Fibroblast of lung (primary cell): ENCODE data around the gene VWA8. TPM values are rescaled to one million over a fixed set of nuclear protein-coding genes. Genes with fewer than 3 reads are reported as not detected.

Experiments used
- DNase-seq, 2 donors: peaks; one replicate each; pipeline versions ENCODE4 v3.0.0 to v3.0.0-alpha.2; 2010; ENCODE audit warnings: low read depth in 2 of 2
- H2AFZ ChIP-seq: 2 replicates; pipeline ENCODE4 v1.5.1; 2012; ENCODE audit warnings: low read length, control low read depth, inconsistent platforms
- H3K27ac ChIP-seq: 2 replicates; pipeline ENCODE4 v1.5.1; 2011; ENCODE audit warnings: low read length, control low read depth; ENCODE audit not compliant: insufficient read depth
- H3K27me3 ChIP-seq: 2 replicates; pipeline ENCODE4 v1.5.1; 2011; ENCODE audit warnings: mild to moderate bottlenecking, low read length; ENCODE audit not compliant: control insufficient read depth, insufficient read depth
- H3K36me3 ChIP-seq: 2 replicates; pipeline ENCODE4 v1.5.1; 2011; ENCODE audit warnings: low read length; ENCODE audit not compliant: control insufficient read depth, insufficient read depth
- H3K4me1 ChIP-seq: 2 replicates; pipeline ENCODE4 v1.5.1; 2011; ENCODE audit warnings: low read length; ENCODE audit not compliant: control insufficient read depth, insufficient read depth; ENCODE audit errors: extremely low read depth
- H3K4me2 ChIP-seq: 2 replicates; pipeline ENCODE4 v1.5.1; 2011; ENCODE audit warnings: low read length, control low read depth; ENCODE audit not compliant: insufficient read depth; ENCODE audit errors: extremely low read depth
- H3K4me3 ChIP-seq, 4 experiments: fragments of 200-600 bp in 1 of 4; sonication (generic) in 1 of 4; replicated peaks in 1 of 4; 2 replicates each; pipeline ENCODE4 v1.5.1; 2011 to 2016; ENCODE audit warnings: low read length in 4 of 4, low read depth in 3 of 4, mild to moderate bottlenecking in 3 of 4, control low read depth in 2 of 4, inconsistent platforms in 1 of 4, mixed read lengths in 1 of 4; ENCODE audit not compliant: insufficient read depth in 1 of 4; ENCODE audit errors: control extremely low read depth in 1 of 4
- H3K79me2 ChIP-seq: 2 replicates; pipeline ENCODE4 v1.5.1; 2012; ENCODE audit warnings: mild to moderate bottlenecking, low read length, inconsistent platforms; ENCODE audit not compliant: control insufficient read depth, insufficient read depth
- H3K9ac ChIP-seq: 2 replicates; pipeline ENCODE4 v1.5.1; 2011; ENCODE audit warnings: mild to moderate bottlenecking, low read length, control low read depth; ENCODE audit not compliant: insufficient read depth
- H3K9me3 ChIP-seq: 2 replicates; pipeline ENCODE4 v1.5.1; 2012; ENCODE audit warnings: low read depth, low read length; ENCODE audit not compliant: control insufficient read depth, insufficient read depth
- H4K20me1 ChIP-seq: 2 replicates; pipeline ENCODE4 v1.5.1; 2011; ENCODE audit warnings: low read length; ENCODE audit not compliant: control insufficient read depth, insufficient read depth; ENCODE audit errors: extremely low read depth
- EZH2 ChIP-seq: IDR thresholded peaks from 2 replicates; pipeline ENCODE4 v1.5.1; 2012; ENCODE audit warnings: low read length, control low read depth, mild to moderate bottlenecking; ENCODE audit errors: missing control alignments
- polyA plus RNA-seq, 2 donors: library from polyadenylated mRNA; depleted of rRNA in 1 of 2; stranded (reverse) in 1 of 2; unstranded in 1 of 2; fragments of >200 nt; gene quantifications; 2 replicates each; pipeline ENCODE4 v1.2.1, GENCODE V29; 2011 to 2012; ENCODE audit warnings: missing spikeins in 1 of 2
- total RNA-seq: library from RNA; depleted of rRNA; stranded (reverse); fragments of >200 nt; gene quantifications from 2 replicates; pipeline ENCODE4 v1.2.1, GENCODE V29; 2014
- TF ChIP-seq, protein P1 (sequence below), 2 donors: IDR thresholded peaks in 1 of 2; conservative IDR thresholded peaks in 1 of 2; 1 replicate in 1 of 2; 2 replicates in 1 of 2; pipeline ENCODE4 v1.5.1; 2011 to 2012; ENCODE audit warnings: low read length in 2 of 2, control low read depth in 1 of 2, inconsistent platforms in 1 of 2, low read depth in 1 of 2, mild to moderate bottlenecking in 1 of 2

Gene VWA8
- total and polyA plus RNA-seq, 2 donors (not counting 1 experiment from before 2014, with no cell fraction given), result 12.6 to 29.9 TPM

DNA sequence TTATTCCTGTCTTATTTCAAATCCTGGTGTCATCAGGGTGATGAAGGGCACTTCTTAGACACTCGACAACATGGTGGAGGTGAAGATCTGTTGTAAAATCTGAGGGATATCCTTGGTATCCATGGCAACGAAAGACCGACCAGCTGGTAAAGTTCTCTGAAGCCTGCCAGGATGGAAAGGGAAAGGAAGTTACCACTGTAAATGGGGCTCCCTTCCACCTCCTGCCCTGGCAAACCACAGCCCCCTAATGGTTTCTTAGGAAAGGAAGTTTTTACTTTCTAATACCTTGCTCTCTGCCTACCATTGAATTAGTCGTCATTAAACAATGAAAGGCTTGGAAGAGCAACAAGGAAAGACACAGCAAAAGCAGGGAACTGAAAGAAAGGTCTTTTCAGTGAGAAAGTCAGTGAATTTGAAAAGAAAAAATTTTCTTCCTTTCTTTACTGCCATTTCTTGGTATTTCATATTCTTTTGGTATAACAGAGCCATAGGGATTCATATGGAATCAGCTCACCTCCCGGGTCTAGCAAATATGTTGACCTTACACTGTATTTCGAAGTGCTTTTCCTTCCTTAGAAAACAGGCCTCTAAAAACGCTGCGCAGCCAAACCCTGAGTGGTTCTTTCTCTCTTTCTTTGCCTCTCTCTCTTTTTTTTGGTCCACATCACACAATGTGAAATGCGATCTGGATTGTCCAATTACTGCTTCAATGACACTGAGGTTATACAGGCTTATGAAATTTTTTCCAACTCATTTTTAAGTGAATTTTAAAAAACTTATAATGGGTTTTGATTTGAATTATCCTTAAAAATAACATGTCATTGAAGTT is 392.6 kb downstream of the VWA8 start:
- Histone ChIP-seq H3K4me3 (no peak overlapping the region), H3K36me3 (no peaks in the 10 kb centered on the region), H3K9me3 (no peaks in the 10 kb centered on the region), H3K27ac (no peak overlapping the region), H4K20me1 (no peaks in the 10 kb centered on the region), H3K4me1 (peaks cover 13% of the 10 kb centered on the region), H3K27me3 (no peaks in the 10 kb centered on the region), H2AFZ (no peak overlapping the region), H3K79me2 (no peaks in the 10 kb centered on the region), H3K9ac (no peak overlapping the region), H3K4me2 (no peak overlapping the region)
- no peak for DNase-seq
- TF ChIP-seq EZH2, result no peak
- TF ChIP-seq, protein P1, sequence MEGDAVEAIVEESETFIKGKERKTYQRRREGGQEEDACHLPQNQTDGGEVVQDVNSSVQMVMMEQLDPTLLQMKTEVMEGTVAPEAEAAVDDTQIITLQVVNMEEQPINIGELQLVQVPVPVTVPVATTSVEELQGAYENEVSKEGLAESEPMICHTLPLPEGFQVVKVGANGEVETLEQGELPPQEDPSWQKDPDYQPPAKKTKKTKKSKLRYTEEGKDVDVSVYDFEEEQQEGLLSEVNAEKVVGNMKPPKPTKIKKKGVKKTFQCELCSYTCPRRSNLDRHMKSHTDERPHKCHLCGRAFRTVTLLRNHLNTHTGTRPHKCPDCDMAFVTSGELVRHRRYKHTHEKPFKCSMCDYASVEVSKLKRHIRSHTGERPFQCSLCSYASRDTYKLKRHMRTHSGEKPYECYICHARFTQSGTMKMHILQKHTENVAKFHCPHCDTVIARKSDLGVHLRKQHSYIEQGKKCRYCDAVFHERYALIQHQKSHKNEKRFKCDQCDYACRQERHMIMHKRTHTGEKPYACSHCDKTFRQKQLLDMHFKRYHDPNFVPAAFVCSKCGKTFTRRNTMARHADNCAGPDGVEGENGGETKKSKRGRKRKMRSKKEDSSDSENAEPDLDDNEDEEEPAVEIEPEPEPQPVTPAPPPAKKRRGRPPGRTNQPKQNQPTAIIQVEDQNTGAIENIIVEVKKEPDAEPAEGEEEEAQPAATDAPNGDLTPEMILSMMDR (conservative IDR thresholded peaks at IDR 0.05 in 1 of 2, IDR thresholded peaks at IDR 0.05 in 1 of 2; ENCODE audit: low read depth in 1 of 2, low read length in 2 of 2), result no peak

GRCh38 chr13:41567363-41567762 is 393.5 kb downstream of the VWA8 start:
- H3K4me3 ChIP-seq, result no peak overlapping the region
- no peaks in the 10 kb centered on the region for H3K79me2 ChIP-seq
- H4K20me1 ChIP-seq, result no peaks in the 10 kb centered on the region
- no peaks in the 10 kb centered on the region for H3K9me3 ChIP-seq
- peaks cover 20% of the 10 kb centered on the region for H3K4me1 ChIP-seq
- no peak overlapping the region for H3K4me2 ChIP-seq
- no peak overlapping the region for H3K9ac ChIP-seq
- H3K27me3 ChIP-seq, result no peaks in the 10 kb centered on the region
- DNase-seq, result no peak
- H3K27ac ChIP-seq, result no peak overlapping the region
- H3K36me3 ChIP-seq, result no peaks in the 10 kb centered on the region
- no peak overlapping the region for H2AFZ ChIP-seq
- TF ChIP-seq, protein P1 (conservative IDR thresholded peaks at IDR 0.05 in 1 of 2, IDR thresholded peaks at IDR 0.05 in 1 of 2; ENCODE audit: low read depth in 1 of 2, low read length in 2 of 2), result no peak
- TF ChIP-seq EZH2, result no peak

DNA sequence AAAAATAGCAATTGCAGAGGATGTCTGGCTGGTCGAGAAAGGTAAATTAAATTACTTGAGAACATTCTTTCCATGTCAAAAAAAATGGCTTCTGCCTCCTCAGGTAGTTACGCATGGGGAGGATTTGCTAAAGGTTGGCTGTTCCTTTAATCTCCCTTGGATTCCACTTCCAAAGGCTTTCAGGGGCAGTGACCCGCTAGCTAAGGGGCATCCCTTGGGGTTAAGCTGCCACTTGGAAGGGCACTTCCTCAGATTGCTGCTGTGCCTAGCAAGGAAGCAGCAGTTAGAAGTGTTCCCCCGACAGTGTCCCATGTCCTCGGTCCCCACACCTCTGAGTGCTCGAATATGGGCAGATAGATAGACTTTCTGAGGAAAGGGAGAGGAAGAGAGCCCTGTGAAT is 395.1 kb downstream of the VWA8 start:
- H3K27ac ChIP-seq, result peak overlapping the region; percentile 28

More for the DNA sequence above, 395.1 kb downstream of the VWA8 start:
- H3K9ac ChIP-seq, result no peak overlapping the region
- no peaks in the 10 kb centered on the region for H3K27me3 ChIP-seq
- no peaks in the 10 kb centered on the region for H3K9me3 ChIP-seq
- H3K4me1 ChIP-seq, result peaks cover 31% of the 10 kb centered on the region
- H3K36me3 ChIP-seq, result no peaks in the 10 kb centered on the region
- no peak overlapping the region for H3K4me2 ChIP-seq
- no peaks in the 10 kb centered on the region for H3K79me2 ChIP-seq
- DNase-seq, result no peak
- H4K20me1 ChIP-seq, result no peaks in the 10 kb centered on the region
- TF ChIP-seq, protein P1 (conservative IDR thresholded peaks at IDR 0.05 in 1 of 2, IDR thresholded peaks at IDR 0.05 in 1 of 2; ENCODE audit: low read depth in 1 of 2, low read length in 2 of 2), result no peak
- no peak for TF ChIP-seq EZH2
- no peak overlapping the region for H2AFZ ChIP-seq
- H3K4me3 ChIP-seq, result no peak overlapping the region
